Lower lobe of right lung (tissue), 2 donors: ENCODE data around the gene DNPH1. TPM values are rescaled to one million over a fixed set of nuclear protein-coding genes. Genes with fewer than 3 reads are reported as not detected.

ENCODE experiments used
- ATAC-seq, 2 donors: fragments of 200-7000 bp; cut with Tn5 transposase; one replicate each; pipeline ENCODE4 v1.9.1; 2020 to 2022; ENCODE audit warnings: mild to moderate bottlenecking in 2 of 2, moderate library complexity in 2 of 2
- DNase-seq: peaks from one replicate; pipeline ENCODE4 v3.0.0-alpha.2; 2020
- H3K27ac ChIP-seq: fragments of 200-600 bp; one replicate; pipeline ENCODE4 v1.8.0; 2022
- H3K27me3 ChIP-seq: fragments of 200-600 bp; one replicate; pipeline ENCODE4 v1.8.0; 2022; ENCODE audit warnings: low read depth
- H3K36me3 ChIP-seq: fragments of 200-600 bp; one replicate; pipeline ENCODE4 v1.8.0; 2022; ENCODE audit warnings: mild to moderate bottlenecking
- H3K4me1 ChIP-seq: fragments of 200-600 bp; one replicate; pipeline ENCODE4 v1.8.0; 2022
- H3K4me3 ChIP-seq: fragments of 200-600 bp; one replicate; pipeline ENCODE4 v1.8.0; 2022; ENCODE audit warnings: mild to moderate bottlenecking
- H3K9me3 ChIP-seq: fragments of 200-600 bp; one replicate; pipeline ENCODE4 v1.8.0; 2022
- intact Hi-C: fragments of 100-400 bp; cut with DNase I; formaldehyde crosslinking; loops from one replicate; pipeline ENCODE4 v1.11.0; 2022
- total RNA-seq: library from RNA; stranded (reverse); fragmentation: NEBNext Ultra II Directional; extraction: Animal tissue kit (Norgen Biotek cat#: 25700); gene quantifications from one replicate; pipeline ENCODE4 v1.2.1, GENCODE V29; 2021
- TF ChIP-seq, protein P1 (sequence below): fragments of 200-600 bp; IDR thresholded peaks from one replicate; pipeline ENCODE4 v1.8.0; 2022; ENCODE audit warnings: antibody characterized with exemption, mild to moderate bottlenecking
- donor health status: DM: no; HTN: yes; CAD: no; lungs with severe emphysema.

Gene DNPH1
- total RNA-seq, 1 donor from 2014 or later, result 24.0 TPM

DNA sequence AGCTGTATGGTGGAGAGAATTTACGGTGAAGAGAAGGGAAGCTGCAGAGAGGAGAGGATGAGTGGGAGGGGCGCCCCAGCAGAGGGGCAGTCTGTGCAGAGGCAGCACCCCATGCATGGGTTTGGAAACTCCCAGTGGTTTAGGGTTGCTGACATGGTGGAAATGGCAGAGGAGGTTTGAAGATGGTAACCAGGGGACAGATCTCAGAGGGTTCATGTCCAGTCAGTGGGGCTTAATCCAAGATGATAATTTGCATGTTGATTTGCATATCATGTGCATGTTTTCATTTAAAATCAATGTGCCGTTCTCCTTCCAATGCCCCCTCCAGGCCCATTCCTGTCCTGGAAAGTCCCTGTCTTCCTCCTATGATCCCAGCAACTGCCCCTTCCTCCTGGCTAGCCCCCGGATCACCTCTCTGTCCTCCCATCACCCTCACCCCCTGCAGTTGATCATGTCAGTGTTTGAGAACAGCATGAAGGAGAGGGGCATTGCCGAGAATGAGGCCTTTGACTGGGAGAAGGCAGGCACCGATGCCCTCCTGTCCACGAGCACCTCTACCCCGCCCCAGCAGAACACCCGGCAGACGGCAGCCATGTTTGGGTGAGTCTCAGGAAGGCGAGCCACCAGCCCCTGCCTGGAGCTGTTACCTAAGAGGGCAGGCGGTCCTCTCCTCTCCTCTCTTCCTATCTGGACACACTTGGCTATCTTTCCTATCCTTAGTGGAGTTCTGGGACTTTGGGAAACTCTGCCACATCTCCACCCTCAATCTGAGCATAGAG, 28.3 kb upstream of the DNPH1 start:
- H3K27ac ChIP-seq, result no peak overlapping the region
- no peaks in the 10 kb centered on the region for H3K4me1 ChIP-seq
- DNase-seq, result no peak
- intact Hi-C loops, result no loop called here
- ATAC-seq, result no peak
- H3K36me3 ChIP-seq, result no peaks in the 10 kb centered on the region
- H3K4me3 ChIP-seq, result no peak overlapping the region
- TF ChIP-seq, protein P1, sequence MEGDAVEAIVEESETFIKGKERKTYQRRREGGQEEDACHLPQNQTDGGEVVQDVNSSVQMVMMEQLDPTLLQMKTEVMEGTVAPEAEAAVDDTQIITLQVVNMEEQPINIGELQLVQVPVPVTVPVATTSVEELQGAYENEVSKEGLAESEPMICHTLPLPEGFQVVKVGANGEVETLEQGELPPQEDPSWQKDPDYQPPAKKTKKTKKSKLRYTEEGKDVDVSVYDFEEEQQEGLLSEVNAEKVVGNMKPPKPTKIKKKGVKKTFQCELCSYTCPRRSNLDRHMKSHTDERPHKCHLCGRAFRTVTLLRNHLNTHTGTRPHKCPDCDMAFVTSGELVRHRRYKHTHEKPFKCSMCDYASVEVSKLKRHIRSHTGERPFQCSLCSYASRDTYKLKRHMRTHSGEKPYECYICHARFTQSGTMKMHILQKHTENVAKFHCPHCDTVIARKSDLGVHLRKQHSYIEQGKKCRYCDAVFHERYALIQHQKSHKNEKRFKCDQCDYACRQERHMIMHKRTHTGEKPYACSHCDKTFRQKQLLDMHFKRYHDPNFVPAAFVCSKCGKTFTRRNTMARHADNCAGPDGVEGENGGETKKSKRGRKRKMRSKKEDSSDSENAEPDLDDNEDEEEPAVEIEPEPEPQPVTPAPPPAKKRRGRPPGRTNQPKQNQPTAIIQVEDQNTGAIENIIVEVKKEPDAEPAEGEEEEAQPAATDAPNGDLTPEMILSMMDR, result no peak
- H3K9me3 ChIP-seq, result no peaks in the 10 kb centered on the region
- peaks cover 5% of the 10 kb centered on the region for H3K27me3 ChIP-seq

DNA sequence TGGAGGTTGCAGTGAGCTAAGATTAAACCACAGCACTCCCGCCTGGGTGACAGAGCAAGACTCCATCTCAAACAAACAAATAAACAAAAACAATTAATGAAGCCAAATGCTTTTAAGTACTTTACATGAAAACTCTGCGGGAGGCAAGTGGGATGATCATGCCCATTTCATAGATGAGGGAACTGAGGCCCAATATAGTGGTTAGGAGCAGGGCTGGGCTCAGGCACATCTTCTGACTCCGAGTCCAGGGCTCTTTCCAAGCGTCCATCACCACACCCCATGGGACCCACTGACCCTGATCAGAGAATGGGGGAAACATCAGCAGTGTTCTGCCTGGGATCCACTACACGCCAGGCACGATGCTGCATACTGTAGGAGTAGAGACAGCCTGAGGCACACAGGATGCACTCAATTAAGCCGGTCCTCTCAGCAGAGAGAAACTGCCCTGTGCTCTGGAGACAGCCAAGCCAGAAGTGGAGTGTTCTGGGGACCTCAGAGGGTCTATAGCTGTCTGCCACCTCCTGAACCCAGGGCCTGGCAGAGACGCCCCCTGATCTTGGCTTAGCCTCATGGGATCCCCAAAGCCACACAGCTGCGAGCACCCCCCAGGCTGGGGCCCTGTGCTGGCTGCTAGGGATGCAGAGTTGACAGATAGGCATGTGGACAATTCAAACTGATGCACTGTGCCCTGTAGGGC, 27.5 kb upstream of the DNPH1 start:
- peaks cover 8% of the 10 kb centered on the region for H3K27me3 ChIP-seq
- H3K9me3 ChIP-seq, result no peaks in the 10 kb centered on the region
- DNase-seq (no peak), ATAC-seq (no peak)
- H3K4me3 ChIP-seq, result no peak overlapping the region
- intact Hi-C loops, result no loop called here
- no peak overlapping the region for H3K27ac ChIP-seq
- H3K4me1 ChIP-seq, result no peaks in the 10 kb centered on the region
- TF ChIP-seq, protein P1, result no peak
- H3K36me3 ChIP-seq, result no peaks in the 10 kb centered on the region

DNA sequence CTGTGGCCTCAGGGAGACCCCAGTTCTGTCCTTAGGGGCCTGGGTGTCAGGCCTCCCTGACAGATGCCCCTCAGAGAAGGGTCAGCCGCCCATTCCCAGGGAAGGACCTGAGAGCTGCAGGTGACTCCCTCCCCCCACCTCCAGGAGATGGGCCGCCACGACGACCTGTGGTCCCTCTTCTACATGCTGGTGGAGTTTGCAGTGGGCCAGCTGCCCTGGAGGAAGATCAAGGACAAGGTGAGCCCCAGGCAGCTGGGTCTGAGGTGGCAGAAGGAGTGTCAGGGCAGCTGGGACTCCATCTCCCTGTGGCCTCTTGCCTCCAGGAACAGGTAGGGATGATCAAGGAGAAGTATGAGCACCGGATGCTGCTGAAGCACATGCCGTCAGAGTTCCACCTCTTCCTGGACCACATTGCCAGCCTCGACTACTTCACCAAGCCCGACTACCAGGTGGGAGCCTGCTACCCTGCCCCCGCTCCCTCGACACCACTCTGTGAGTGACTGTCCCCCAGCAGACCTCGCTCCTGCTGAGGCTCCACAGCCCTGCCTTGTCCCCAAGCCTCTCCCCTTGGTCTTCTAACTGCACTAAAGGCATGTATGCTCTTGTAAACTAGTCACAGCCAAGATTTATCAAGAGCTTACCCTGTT, 26.2 kb upstream of the DNPH1 start:
- TF ChIP-seq, protein P1, result no peak
- intact Hi-C loops, result no loop called here
- H3K36me3 ChIP-seq, result no peaks in the 10 kb centered on the region
- H3K9me3 ChIP-seq, result no peaks in the 10 kb centered on the region
- peaks cover 20% of the 10 kb centered on the region for H3K27me3 ChIP-seq
- no peak overlapping the region for H3K4me3 ChIP-seq
- DNase-seq (no peak), ATAC-seq (no peak)
- H3K4me1 ChIP-seq, result no peaks in the 10 kb centered on the region
- H3K27ac ChIP-seq, result no peak overlapping the region

DNA sequence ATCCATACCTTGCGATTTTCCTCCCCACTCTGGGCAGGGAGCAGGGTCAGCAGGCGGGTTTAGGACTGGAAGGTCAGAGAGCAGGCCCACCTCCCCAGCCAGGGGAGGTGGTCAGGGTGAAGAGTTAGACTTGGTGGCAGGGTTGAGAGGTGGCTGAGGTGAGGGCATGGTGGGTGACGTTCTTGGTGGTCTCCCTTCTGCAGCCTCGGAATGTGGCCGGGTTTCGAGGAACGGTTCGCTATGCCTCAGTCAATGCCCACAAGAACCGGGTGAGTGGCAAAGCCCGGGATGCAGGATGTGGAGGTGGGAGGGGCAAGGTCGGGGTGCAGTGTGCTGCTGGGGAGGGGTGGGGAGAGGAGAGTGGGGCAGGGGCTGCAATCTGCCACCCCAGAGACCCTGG, 25.6 kb upstream of the DNPH1 start:
- Histone ChIP-seq H3K27me3 (peaks cover 21% of the 10 kb centered on the region), H3K9me3 (no peaks in the 10 kb centered on the region), H3K27ac (no peak overlapping the region), H3K4me3 (no peak overlapping the region), H3K36me3 (no peaks in the 10 kb centered on the region), H3K4me1 (no peaks in the 10 kb centered on the region)
- ATAC-seq (no peak), DNase-seq (no peak)
- intact Hi-C loops, result no loop called here
- TF ChIP-seq, protein P1, result no peak

DNA sequence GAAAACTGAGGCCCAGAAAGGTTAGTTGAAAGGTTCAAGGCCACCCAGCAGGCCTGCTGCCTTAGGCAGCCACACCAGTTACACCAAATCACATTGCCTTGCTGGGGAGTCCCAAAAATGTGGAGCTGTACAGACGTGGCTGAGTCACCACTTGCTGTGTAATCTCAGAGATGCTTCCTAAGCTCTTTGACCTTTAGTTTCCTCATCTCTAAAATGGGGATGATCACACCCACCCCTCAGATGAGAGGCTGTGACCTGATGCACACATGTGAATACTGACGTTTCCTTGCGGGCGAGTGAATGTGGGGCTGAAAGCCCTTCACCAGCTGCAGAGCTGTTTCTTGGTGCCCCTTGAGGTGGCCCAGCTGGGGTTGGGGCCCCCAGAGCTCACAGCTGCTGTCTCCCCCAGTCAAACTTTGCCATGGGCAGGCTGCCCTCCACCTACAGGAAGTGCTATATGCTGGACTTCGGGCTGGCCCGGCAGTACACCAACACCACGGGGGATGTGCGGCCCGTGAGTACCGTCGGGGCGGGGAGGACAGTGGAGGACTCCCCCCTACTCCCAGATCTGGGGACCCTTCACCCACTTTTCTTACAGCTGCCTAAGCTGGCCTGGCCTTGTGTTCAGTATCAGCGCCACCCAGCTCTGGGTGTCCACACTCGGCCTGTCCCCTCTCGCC, 25.0 kb upstream of the DNPH1 start:
- Histone ChIP-seq H3K9me3 (no peaks in the 10 kb centered on the region), H3K36me3 (no peaks in the 10 kb centered on the region), H3K27ac (no peak overlapping the region), H3K27me3 (peaks cover 21% of the 10 kb centered on the region), H3K4me1 (no peaks in the 10 kb centered on the region), H3K4me3 (no peak overlapping the region)
- DNase-seq (no peak), ATAC-seq (no peak)
- intact Hi-C loops, result no loop called here
- TF ChIP-seq, protein P1, result no peak
